ENCODE results near the gene CLP1.
"Not testable (repeated sequence)": the region's sequence is repeated elsewhere in the genome, so short reads cannot be mapped to it uniquely, and the experiment has no call there.

CLP1 gene

DNA sequence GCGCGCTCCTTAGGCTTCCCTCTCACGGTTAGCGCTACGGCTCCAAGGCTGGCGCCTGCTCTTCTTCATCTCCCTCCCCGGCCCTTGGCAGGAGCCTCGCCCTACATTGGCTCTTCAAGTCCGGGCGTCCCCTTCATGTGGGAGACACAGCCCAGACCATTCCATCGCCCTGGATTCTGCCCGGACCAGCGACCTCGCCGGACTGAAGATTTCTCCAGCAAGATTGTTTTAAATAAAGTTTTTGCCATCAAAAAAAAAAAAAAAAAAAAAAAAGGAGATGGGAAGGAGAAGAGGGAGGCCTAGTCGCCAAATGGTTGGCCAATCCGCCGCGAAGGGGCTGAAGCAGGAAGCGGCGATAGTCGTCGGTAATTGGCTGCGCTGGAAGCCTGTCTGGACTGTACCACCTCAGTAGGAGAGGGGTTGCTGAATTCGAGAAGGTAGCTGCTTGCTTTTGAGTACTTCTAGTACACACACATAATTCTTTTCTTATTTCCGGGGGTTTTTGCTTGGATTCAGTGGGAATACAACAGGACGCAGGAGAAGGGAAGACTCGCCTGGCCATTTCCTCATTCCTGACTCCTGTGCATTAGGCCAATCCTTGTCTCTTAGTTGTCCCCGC, 9.7 kb downstream of the CLP1 start:
- DNase-seq = peak; percentile 97 to 100 (median 98)

- peak; percentile 98 to 99 (median 99) for DNase-seq
These were observed 10.3 kb downstream of the CLP1 start, which contains the start of gene ZDHHC5 for GRCh38 chr11:57667736-57668433. ZDHHC5 (plus strand) TSS chr11:57668114; CDS start chr11:57673091, 4,977 bp downstream.

- DNase-seq = peak; percentile 53 to 67 (median 58)
These were observed 10.8 kb downstream of the CLP1 start for GRCh38 chr11:57668434-57668782.

GRCh38 chr11:57674251-57674650, 16.7 kb downstream of the CLP1 start:
- peak in 2 of 3 donors; percentile 17 to 25 for DNase-seq

DNA sequence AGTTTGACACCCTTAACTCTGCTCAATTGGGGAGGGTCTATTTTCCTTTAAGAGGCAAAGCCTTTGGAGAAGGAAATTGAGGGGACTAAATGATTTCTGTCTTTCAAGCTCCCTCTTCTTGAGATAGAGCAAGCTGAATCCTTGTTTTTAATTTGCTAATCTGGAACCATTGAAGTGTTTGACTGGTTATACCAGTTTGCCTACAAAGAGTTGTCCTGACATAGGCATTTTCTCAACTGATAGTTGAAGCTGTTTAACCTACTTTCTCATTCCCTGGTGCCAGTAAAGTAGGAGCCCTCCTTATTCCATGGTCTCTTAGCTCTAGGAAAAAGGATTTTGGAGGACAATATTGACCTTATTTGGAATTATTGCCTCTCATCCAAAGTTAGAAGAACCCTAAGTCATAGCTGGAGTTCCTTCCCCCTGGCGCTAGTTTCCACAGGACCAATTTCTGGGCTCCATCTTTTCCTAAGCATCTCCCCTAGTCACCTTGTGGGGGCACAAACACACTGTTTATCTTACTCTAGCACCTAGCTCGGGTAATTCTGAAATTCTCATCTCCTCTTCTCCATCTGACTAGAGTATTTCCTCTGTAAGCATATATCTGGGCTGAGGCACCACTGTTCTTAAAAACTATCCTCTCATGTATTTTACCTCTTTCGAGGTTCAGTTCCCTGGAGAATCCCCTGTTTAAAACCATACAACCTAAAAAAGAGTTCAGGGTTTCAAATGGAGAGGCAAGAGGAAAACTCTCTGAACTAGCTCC, 17.8 kb downstream of the CLP1 start:
- DNase-seq = no peak

- no peak for DNase-seq
These were observed 21.8 kb downstream of the CLP1 start for GRCh38 chr11:57679396-57679795.

DNA sequence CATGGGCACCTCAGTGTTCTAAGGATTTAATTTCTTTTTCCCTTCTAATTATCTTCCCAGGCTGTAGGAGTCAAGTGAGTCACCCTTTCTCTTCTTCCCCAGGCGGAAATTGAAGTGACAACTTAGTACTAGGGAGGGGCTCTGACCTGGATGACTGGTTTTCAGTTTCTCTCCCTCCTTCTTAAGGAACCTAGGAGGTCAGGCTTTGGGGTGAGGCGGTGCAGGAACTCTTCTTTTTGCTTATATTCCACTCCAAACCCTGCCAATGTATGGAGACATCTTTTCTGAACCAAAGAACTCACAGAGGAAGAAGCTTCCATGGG, 23.0 kb downstream of the CLP1 start:
- DNase-seq = peak; percentile 43 to 54 (median 53)

DNA sequence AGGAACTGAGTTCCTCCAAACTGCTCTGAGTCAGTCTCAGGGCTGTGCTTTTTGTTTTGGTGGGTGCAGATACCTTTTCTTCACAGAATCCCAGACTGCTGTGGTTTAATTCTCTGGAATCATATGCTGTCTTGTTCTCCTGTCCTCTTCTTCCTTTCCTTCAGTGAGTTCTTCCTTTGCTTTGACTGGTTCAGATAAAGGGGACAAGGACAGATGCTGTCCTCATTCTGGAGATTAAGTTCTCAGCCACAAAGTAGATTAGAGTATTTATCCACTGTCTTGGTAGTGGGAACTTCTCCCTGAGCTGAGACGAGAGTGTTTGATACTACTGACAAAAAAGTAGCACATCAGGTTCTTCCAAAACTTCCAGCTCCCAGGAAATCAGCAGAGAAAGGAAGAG, 23.6 kb downstream of the CLP1 start:
- no peak for DNase-seq

DNA sequence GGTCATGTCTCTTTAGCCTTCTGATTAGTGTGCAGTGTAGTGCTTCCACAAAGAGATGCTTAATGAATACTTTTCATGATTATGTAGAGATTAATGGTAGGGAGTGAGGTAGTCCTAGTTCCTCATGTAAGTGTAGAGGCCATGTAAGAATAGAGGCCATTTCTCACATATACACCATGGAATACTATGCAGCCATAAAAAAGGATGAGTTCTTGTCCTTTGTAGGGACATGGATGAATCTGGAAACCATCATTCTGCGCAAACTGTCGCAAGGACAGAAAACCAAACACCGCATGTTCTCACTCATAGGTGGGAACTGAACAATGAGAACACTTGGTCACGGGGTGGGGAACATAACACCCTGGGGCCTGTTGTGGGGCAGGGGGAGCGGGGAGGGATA, 32.9 kb downstream of the CLP1 start:
- not testable (repeated sequence) for DNase-seq

DNA sequence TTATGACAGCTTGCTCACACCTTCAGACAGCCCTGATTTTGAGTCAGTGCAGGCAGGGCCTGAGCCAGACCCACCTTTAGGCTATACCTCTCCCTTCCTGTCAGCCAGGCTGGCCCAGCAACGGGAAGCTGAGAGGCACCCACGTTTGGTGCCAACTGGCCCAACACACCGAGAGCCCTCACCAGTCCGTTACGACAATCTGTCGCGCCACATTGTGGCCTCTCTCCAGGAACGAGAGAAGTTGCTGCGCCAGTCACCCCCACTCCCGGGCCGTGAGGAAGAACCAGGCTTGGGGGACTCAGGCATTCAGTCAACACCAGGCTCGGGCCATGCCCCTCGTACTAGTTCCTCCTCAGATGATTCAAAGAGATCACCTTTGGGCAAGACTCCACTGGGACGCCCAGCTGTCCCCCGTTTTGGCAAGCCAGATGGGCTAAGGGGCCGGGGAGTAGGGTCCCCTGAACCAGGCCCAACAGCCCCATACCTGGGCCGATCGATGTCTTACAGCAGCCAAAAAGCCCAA, 41.3 kb downstream of the CLP1 start:
- no peak for DNase-seq

DNA sequence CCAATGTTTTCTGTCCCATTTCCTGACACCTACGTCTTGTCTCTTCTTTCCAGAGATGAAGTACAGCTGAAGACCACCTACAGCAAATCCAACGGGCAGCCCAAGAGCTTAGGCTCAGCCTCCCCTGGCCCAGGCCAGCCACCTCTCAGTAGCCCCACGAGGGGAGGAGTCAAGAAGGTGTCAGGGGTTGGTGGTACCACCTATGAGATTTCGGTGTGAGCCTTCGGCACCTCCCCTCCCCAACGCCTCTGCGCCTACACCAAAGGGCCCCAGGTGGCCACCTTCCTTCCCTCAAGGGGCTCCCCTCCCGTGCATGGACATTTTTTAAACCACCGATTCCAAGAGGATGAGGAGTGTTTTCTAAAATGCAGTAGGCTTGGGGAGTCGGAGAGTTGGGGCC, 42.3 kb downstream of the CLP1 start:
- DNase-seq = no peak

- DNase-seq = no peak
These were observed 42.9 kb downstream of the CLP1 start for GRCh38 chr11:57700425-57700824.

DNA sequence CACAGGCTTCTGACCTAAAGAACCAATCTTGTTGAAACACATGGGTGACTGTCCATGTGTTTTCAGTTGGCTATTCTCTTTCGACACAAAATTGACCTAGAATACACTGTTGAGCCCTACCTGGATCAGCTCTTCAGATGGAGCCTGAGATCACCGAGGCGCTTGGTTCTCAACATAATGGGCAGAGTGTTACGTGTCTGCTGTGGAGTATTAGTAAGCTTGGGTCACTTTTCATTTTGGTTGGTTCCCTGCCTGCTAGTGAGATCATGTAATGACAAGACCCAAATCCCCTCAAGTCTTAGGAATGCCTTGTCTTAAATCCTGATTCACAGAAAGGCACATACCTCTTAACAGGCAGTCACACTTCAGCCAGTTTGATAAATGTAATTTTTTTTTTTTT, 45.8 kb downstream of the CLP1 start:
- DNase-seq = no peak

GRCh38 chr11:57704932-57705331, 47.4 kb downstream of the CLP1 start:
- DNase-seq = no peak

DNA sequence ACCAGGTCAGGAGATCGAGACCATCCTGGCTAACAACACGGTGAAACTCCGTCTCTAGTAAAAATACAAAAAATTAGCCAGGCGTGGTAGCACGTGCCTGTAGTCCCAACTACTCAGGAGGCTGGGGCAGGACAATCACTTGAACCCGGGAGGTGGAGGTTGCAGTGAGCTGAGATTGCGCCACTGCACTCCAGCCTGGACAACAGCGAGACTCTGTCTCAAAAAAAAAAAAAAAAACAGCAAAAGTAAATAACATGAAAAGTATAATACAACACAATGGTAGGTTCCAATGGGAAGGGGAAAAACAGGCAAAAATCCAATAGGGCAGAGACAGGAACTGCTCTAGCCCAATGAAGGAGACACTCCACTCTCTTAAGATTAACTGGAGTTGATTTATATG, 47.9 kb downstream of the CLP1 start:
- not testable (repeated sequence) for DNase-seq

- no peak for DNase-seq
These were observed 52.3 kb downstream of the CLP1 start for GRCh38 chr11:57709802-57710367.
